Neural cell (in vitro differentiated cells): ENCODE results near the gene CFL2.

Experiments used
- CTCF ChIP-seq: fragments of 450-650 bp; IDR thresholded peaks from 2 replicates; pipeline ENCODE4 v1.5.1; 2014; ENCODE audit warnings: antibody characterized with exemption, mild to moderate bottlenecking, moderate library complexity; ENCODE audit not compliant: poor library complexity, severe bottlenecking
- EP300 ChIP-seq: fragments of 450-650 bp; conservative IDR thresholded peaks from 2 replicates; pipeline ENCODE4 v1.6.1; 2014; ENCODE audit warnings: antibody characterized with exemption, mild to moderate bottlenecking, moderate library complexity; ENCODE audit not compliant: poor library complexity, severe bottlenecking
- EZH2 ChIP-seq: fragments of 200-600, 300-800 bp; shearing (Covaris generic), sonication (generic); IDR thresholded peaks from 2 replicates; pipeline ENCODE4 v1.6.1; 2014; ENCODE audit warnings: antibody characterized with exemption, low read length, borderline replicate concordance, mild to moderate bottlenecking; ENCODE audit not compliant: insufficient read depth, poor library complexity, severe bottlenecking
- MXI1 ChIP-seq: fragments of 450-650 bp; conservative IDR thresholded peaks from 2 replicates; pipeline ENCODE4 v1.6.1; 2014; ENCODE audit warnings: antibody characterized with exemption, mild to moderate bottlenecking; ENCODE audit not compliant: poor library complexity, severe bottlenecking
- POLR2AphosphoS5 ChIP-seq: IDR thresholded peaks from 2 replicates; pipeline ENCODE4 v1.6.1; 2012
- RAD21 ChIP-seq: fragments of 450-650 bp; conservative IDR thresholded peaks from 2 replicates; pipeline ENCODE4 v1.6.1; 2014; ENCODE audit warnings: antibody characterized with exemption, mild to moderate bottlenecking, moderate library complexity
- SMC3 ChIP-seq: fragments of 450-650 bp; conservative IDR thresholded peaks from 2 replicates; pipeline ENCODE4 v1.6.1; 2014; ENCODE audit warnings: antibody characterized with exemption, mild to moderate bottlenecking, moderate library complexity; ENCODE audit not compliant: poor library complexity
- TF ChIP-seq, protein P1 (sequence below): IDR thresholded peaks from 2 replicates; pipeline ENCODE4 v1.6.1; 2012; ENCODE audit warnings: borderline replicate concordance

GRCh38 chr14:34741840-34742239 is 27.4 kb upstream of the CFL2 start:
- TF ChIP-seq CTCF (no peak), EZH2 (no peak), SMC3 (no peak), EP300 (no peak), MXI1 (no peak), RAD21 (no peak), POLR2AphosphoS5 (no peak)
- TF ChIP-seq, protein P1, sequence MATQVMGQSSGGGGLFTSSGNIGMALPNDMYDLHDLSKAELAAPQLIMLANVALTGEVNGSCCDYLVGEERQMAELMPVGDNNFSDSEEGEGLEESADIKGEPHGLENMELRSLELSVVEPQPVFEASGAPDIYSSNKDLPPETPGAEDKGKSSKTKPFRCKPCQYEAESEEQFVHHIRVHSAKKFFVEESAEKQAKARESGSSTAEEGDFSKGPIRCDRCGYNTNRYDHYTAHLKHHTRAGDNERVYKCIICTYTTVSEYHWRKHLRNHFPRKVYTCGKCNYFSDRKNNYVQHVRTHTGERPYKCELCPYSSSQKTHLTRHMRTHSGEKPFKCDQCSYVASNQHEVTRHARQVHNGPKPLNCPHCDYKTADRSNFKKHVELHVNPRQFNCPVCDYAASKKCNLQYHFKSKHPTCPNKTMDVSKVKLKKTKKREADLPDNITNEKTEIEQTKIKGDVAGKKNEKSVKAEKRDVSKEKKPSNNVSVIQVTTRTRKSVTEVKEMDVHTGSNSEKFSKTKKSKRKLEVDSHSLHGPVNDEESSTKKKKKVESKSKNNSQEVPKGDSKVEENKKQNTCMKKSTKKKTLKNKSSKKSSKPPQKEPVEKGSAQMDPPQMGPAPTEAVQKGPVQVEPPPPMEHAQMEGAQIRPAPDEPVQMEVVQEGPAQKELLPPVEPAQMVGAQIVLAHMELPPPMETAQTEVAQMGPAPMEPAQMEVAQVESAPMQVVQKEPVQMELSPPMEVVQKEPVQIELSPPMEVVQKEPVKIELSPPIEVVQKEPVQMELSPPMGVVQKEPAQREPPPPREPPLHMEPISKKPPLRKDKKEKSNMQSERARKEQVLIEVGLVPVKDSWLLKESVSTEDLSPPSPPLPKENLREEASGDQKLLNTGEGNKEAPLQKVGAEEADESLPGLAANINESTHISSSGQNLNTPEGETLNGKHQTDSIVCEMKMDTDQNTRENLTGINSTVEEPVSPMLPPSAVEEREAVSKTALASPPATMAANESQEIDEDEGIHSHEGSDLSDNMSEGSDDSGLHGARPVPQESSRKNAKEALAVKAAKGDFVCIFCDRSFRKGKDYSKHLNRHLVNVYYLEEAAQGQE, result no peak
